Neural cell (in vitro differentiated cells): ENCODE data around the gene ADAMTS8. TPM values are rescaled to one million over a fixed set of nuclear protein-coding genes. Genes with fewer than 3 reads are reported as not detected.

Source experiments
- H2AFZ ChIP-seq: fragments of 200-600, 300-800 bp; sonication (generic), shearing (Covaris generic); 2 replicates; pipeline ENCODE4 v1.6.0; 2014; ENCODE audit warnings: low read depth, mild to moderate bottlenecking, antibody characterized with exemption, low read length, moderate library complexity
- H3F3A ChIP-seq: fragments of 200-600 bp; shearing (Covaris generic); 2 replicates; pipeline ENCODE4 v1.6.1; 2016; ENCODE audit warnings: mild to moderate bottlenecking, moderate library complexity, mixed read lengths, antibody characterized with exemption, low read length; ENCODE audit not compliant: insufficient read depth, poor library complexity, severe bottlenecking
- H3K27ac ChIP-seq: fragments of 200-600, 300-800 bp; sonication (generic), shearing (Covaris generic); 2 replicates; pipeline ENCODE4 v1.5.1; 2014; ENCODE audit warnings: mild to moderate bottlenecking, low read length, moderate library complexity
- H3K27me3 ChIP-seq: fragments of 300-800, 200-600 bp; sonication (generic), shearing (Covaris generic); 2 replicates; pipeline ENCODE4 v1.6.0; 2014; ENCODE audit warnings: mild to moderate bottlenecking, low read depth, low read length, moderate library complexity; ENCODE audit not compliant: insufficient read depth
- H3K36me3 ChIP-seq: fragments of 300-800, 200-600 bp; sonication (generic), shearing (Covaris generic); 2 replicates; pipeline ENCODE4 v1.5.1; 2014; ENCODE audit warnings: mild to moderate bottlenecking, antibody characterized with exemption, low read length, moderate library complexity; ENCODE audit not compliant: insufficient read depth
- H3K4me2 ChIP-seq: fragments of 300-800, 200-600 bp; sonication (generic), shearing (Covaris generic); 2 replicates; pipeline ENCODE4 v1.6.0; 2014; ENCODE audit warnings: mild to moderate bottlenecking, low read length
- H3K4me3 ChIP-seq: fragments of 300-800, 200-600 bp; sonication (generic), shearing (Covaris generic); 2 replicates; pipeline ENCODE4 v1.5.1; 2014; ENCODE audit warnings: mild to moderate bottlenecking, low read length, moderate library complexity
- H3K79me2 ChIP-seq: fragments of 200-600 bp; shearing (Covaris generic); replicated peaks from 2 replicates; pipeline ENCODE4 v1.6.0; 2014; ENCODE audit warnings: mild to moderate bottlenecking, low read length, moderate library complexity; ENCODE audit not compliant: insufficient read depth
- H3K9ac ChIP-seq: fragments of 300-800, 200-600 bp; sonication (generic), shearing (Covaris generic); 2 replicates; pipeline ENCODE4 v1.6.1; 2016; ENCODE audit warnings: mild to moderate bottlenecking, low read length, mixed read lengths
- H3K9me2 ChIP-seq: fragments of 200-600 bp; shearing (Covaris generic); 2 replicates; pipeline ENCODE4 v1.6.1; 2016; ENCODE audit warnings: mild to moderate bottlenecking, low read length, mixed read lengths; ENCODE audit not compliant: insufficient read depth
- H3K9me3 ChIP-seq: fragments of 200-600, 300-800 bp; sonication (generic), shearing (Covaris generic); 2 replicates; pipeline ENCODE4 v1.6.1; 2016; ENCODE audit warnings: mild to moderate bottlenecking, mixed run types, low read length, moderate library complexity, mixed read lengths
- H4K20me1 ChIP-seq: fragments of 200-600 bp; shearing (Covaris generic); 2 replicates; pipeline ENCODE4 v1.6.1; 2016; ENCODE audit warnings: mild to moderate bottlenecking, mixed run types; ENCODE audit not compliant: insufficient read depth
- EP300 ChIP-seq: fragments of 450-650 bp; conservative IDR thresholded peaks from 2 replicates; pipeline ENCODE4 v1.6.1; 2014; ENCODE audit warnings: antibody characterized with exemption, mild to moderate bottlenecking, moderate library complexity; ENCODE audit not compliant: poor library complexity, severe bottlenecking
- EZH2 ChIP-seq: fragments of 200-600, 300-800 bp; shearing (Covaris generic), sonication (generic); IDR thresholded peaks from 2 replicates; pipeline ENCODE4 v1.6.1; 2014; ENCODE audit warnings: antibody characterized with exemption, low read length, borderline replicate concordance, mild to moderate bottlenecking; ENCODE audit not compliant: insufficient read depth, poor library complexity, severe bottlenecking
- MXI1 ChIP-seq: fragments of 450-650 bp; conservative IDR thresholded peaks from 2 replicates; pipeline ENCODE4 v1.6.1; 2014; ENCODE audit warnings: antibody characterized with exemption, mild to moderate bottlenecking; ENCODE audit not compliant: poor library complexity, severe bottlenecking
- POLR2AphosphoS5 ChIP-seq: IDR thresholded peaks from 2 replicates; pipeline ENCODE4 v1.6.1; 2012
- RAD21 ChIP-seq: fragments of 450-650 bp; conservative IDR thresholded peaks from 2 replicates; pipeline ENCODE4 v1.6.1; 2014; ENCODE audit warnings: antibody characterized with exemption, mild to moderate bottlenecking, moderate library complexity
- SMC3 ChIP-seq: fragments of 450-650 bp; conservative IDR thresholded peaks from 2 replicates; pipeline ENCODE4 v1.6.1; 2014; ENCODE audit warnings: antibody characterized with exemption, mild to moderate bottlenecking, moderate library complexity; ENCODE audit not compliant: poor library complexity
- TAF1 ChIP-seq: IDR thresholded peaks from 2 replicates; pipeline ENCODE4 v1.6.1; 2012; ENCODE audit warnings: low read depth
- polyA plus RNA-seq: library from polyadenylated mRNA; depleted of rRNA; stranded (reverse); fragments of >200 nt; gene quantifications from 2 replicates; pipeline ENCODE4 v1.2.3, GENCODE V29; 2014
- TF ChIP-seq, protein P1 (sequence below): IDR thresholded peaks from 2 replicates; pipeline ENCODE4 v1.6.1; 2012; ENCODE audit warnings: borderline replicate concordance
- TF ChIP-seq, protein P2 (sequence below): fragments of 450-650 bp; IDR thresholded peaks from 2 replicates; pipeline ENCODE4 v1.5.1; 2014; ENCODE audit warnings: antibody characterized with exemption, mild to moderate bottlenecking, moderate library complexity; ENCODE audit not compliant: poor library complexity, severe bottlenecking

The ADAMTS8 gene
- polyA plus RNA-seq, 1 donor from 2014 or later: 0.94 TPM

DNA sequence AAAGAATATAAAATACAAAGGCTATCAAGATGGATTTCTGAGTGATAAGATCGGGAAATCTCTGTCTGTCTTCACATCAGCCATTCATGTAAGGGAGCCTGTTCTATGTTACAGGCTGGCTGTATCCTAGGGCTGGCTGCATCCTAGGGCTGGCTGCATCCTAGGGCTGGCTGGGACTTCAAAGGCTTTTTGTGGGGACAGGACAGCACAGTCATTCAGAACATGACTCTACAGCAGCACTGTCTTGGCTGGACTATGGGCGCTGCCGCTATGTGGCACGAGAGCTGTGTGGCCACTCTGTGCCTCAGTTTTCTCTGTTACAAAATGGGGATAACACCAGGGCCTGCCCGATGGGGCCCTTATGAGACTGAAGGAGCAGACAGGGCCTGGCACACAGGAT is 10.2 kb downstream of the ADAMTS8 start:
- Histone ChIP-seq H3K79me2 (no peaks in the 10 kb centered on the region), H3K27ac (no peak overlapping the region), H3F3A (no peaks in the 10 kb centered on the region)

DNA sequence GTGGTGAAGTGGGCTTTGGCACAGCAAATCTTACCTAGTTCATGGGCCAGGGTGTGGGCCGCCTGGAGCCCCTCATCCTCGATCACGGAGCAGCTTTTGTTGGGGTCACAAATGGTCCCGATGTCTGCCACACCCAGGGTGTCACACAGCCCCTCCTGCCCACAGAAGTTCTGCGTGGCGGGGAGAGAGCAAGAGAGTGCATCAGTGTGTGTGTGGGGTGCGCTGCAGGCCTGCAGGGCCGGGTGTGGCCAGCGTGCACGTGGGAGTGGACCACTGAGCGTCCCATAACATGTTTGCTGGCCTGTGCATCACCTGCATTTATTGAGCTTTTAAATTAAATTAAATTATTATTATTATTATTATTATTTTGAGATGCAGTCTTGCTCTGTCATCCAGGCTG is 11.5 kb downstream of the ADAMTS8 start:
- Histone ChIP-seq H3K9ac (no peak overlapping the region), H3K4me2 (no peak overlapping the region)
- TF ChIP-seq TAF1 (no peak), RAD21 (no peak), EZH2 (no peak), EP300 (no peak), MXI1 (no peak), SMC3 (no peak), POLR2AphosphoS5 (no peak)
- TF ChIP-seq, protein P1, sequence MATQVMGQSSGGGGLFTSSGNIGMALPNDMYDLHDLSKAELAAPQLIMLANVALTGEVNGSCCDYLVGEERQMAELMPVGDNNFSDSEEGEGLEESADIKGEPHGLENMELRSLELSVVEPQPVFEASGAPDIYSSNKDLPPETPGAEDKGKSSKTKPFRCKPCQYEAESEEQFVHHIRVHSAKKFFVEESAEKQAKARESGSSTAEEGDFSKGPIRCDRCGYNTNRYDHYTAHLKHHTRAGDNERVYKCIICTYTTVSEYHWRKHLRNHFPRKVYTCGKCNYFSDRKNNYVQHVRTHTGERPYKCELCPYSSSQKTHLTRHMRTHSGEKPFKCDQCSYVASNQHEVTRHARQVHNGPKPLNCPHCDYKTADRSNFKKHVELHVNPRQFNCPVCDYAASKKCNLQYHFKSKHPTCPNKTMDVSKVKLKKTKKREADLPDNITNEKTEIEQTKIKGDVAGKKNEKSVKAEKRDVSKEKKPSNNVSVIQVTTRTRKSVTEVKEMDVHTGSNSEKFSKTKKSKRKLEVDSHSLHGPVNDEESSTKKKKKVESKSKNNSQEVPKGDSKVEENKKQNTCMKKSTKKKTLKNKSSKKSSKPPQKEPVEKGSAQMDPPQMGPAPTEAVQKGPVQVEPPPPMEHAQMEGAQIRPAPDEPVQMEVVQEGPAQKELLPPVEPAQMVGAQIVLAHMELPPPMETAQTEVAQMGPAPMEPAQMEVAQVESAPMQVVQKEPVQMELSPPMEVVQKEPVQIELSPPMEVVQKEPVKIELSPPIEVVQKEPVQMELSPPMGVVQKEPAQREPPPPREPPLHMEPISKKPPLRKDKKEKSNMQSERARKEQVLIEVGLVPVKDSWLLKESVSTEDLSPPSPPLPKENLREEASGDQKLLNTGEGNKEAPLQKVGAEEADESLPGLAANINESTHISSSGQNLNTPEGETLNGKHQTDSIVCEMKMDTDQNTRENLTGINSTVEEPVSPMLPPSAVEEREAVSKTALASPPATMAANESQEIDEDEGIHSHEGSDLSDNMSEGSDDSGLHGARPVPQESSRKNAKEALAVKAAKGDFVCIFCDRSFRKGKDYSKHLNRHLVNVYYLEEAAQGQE: no peak
- TF ChIP-seq, protein P2, sequence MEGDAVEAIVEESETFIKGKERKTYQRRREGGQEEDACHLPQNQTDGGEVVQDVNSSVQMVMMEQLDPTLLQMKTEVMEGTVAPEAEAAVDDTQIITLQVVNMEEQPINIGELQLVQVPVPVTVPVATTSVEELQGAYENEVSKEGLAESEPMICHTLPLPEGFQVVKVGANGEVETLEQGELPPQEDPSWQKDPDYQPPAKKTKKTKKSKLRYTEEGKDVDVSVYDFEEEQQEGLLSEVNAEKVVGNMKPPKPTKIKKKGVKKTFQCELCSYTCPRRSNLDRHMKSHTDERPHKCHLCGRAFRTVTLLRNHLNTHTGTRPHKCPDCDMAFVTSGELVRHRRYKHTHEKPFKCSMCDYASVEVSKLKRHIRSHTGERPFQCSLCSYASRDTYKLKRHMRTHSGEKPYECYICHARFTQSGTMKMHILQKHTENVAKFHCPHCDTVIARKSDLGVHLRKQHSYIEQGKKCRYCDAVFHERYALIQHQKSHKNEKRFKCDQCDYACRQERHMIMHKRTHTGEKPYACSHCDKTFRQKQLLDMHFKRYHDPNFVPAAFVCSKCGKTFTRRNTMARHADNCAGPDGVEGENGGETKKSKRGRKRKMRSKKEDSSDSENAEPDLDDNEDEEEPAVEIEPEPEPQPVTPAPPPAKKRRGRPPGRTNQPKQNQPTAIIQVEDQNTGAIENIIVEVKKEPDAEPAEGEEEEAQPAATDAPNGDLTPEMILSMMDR: no peak

More for the DNA sequence above, 10.2 kb downstream of the ADAMTS8 start:
- H3K9me2 ChIP-seq: no peaks in the 10 kb centered on the region
- no peak overlapping the region for H2AFZ ChIP-seq
- TF ChIP-seq EP300 (no peak), TAF1 (no peak), RAD21 (no peak), SMC3 (no peak), EZH2 (no peak)
- TF ChIP-seq, protein P1: no peak
- no peak overlapping the region for H3K4me2 ChIP-seq
- no peak overlapping the region for H3K4me3 ChIP-seq
- H3K36me3 ChIP-seq: no peaks in the 10 kb centered on the region
- no peaks in the 10 kb centered on the region for H3K9me3 ChIP-seq
- no peak overlapping the region for H3K9ac ChIP-seq
- H4K20me1 ChIP-seq: no peaks in the 10 kb centered on the region
- no peaks in the 10 kb centered on the region for H3K27me3 ChIP-seq

More for the DNA sequence above, 11.5 kb downstream of the ADAMTS8 start:
- no peaks in the 10 kb centered on the region for H3K9me3 ChIP-seq
- H3K9me2 ChIP-seq: no peaks in the 10 kb centered on the region
- no peaks in the 10 kb centered on the region for H4K20me1 ChIP-seq
- H3K27me3 ChIP-seq: no peaks in the 10 kb centered on the region
- H3K36me3 ChIP-seq: no peaks in the 10 kb centered on the region
- H2AFZ ChIP-seq: no peak overlapping the region
- no peaks in the 10 kb centered on the region for H3K79me2 ChIP-seq
- no peaks in the 10 kb centered on the region for H3F3A ChIP-seq
- H3K4me3 ChIP-seq: no peak overlapping the region
- no peak overlapping the region for H3K27ac ChIP-seq
